GM18520 (cell line): Measurements from ENCODE around the gene ZNG1B.
"Not testable (repeated sequence)": the region's sequence is repeated elsewhere in the genome, so short reads cannot be mapped to it uniquely, and the experiment has no call there.

Source experiments
- ATAC-seq: cut with Tn5 transposase; IDR thresholded peaks from one replicate; pipeline ENCODE4 v1.9.1; 2021; ENCODE audit not compliant: unreplicated experiment

The ZNG1B gene

GRCh38 chr2:113437508-113438465 is at the start of gene ZNG1B:
TSS of gene ZNG1B (plus strand) at chr2:113437691. CDS start at chr2:113437869, 178 bp downstream.
- not testable (repeated sequence) for ATAC-seq

GRCh38 chr2:113390124-113390849 is 47.2 kb upstream of the ZNG1B start:
- peak; percentile 72 for ATAC-seq

GRCh38 chr2:113391073-113391472 is 46.4 kb upstream of the ZNG1B start:
- no peak for ATAC-seq

- no peak for ATAC-seq
These were observed 31.4 kb upstream of the ZNG1B start for GRCh38 chr2:113406114-113406513.

- no peak for ATAC-seq
These were observed 29.9 kb upstream of the ZNG1B start for GRCh38 chr2:113407446-113408099.

GRCh38 chr2:113411725-113412352 is 25.7 kb upstream of the ZNG1B start:
- ATAC-seq, result not testable (repeated sequence)

GRCh38 chr2:113412774-113413173 is 24.7 kb upstream of the ZNG1B start:
- not testable (repeated sequence) for ATAC-seq

- not testable (repeated sequence) for ATAC-seq
These were observed 5.7 kb upstream of the ZNG1B start for GRCh38 chr2:113431773-113432172.

- not testable (repeated sequence) for ATAC-seq
These were observed 4.0 kb upstream of the ZNG1B start for GRCh38 chr2:113433468-113433867.

- not testable (repeated sequence) for ATAC-seq
These were observed 28.3 kb downstream of the ZNG1B start for GRCh38 chr2:113465770-113466169.

- not testable (repeated sequence) for ATAC-seq
These were observed 39.3 kb downstream of the ZNG1B start for GRCh38 chr2:113476688-113477368.

- not testable (repeated sequence) for ATAC-seq
These were observed 59.0 kb downstream of the ZNG1B start for GRCh38 chr2:113496527-113496926.

GRCh38 chr2:113498365-113498764 is 60.9 kb downstream of the ZNG1B start, which contains the start of gene FOXD4L1:
TSS of gene FOXD4L1 (plus strand) at chr2:113498665. CDS start at chr2:113499257, 592 bp downstream.
- not testable (repeated sequence) for ATAC-seq

- not testable (repeated sequence) for ATAC-seq
These were observed 61.8 kb downstream of the ZNG1B start for GRCh38 chr2:113499019-113499885.

GRCh38 chr2:113499886-113500722 is 62.6 kb downstream of the ZNG1B start:
- ATAC-seq, result not testable (repeated sequence)

- not testable (repeated sequence) for ATAC-seq
These were observed 63.2 kb downstream of the ZNG1B start for GRCh38 chr2:113500723-113501038.

- ATAC-seq, result not testable (repeated sequence)
These were observed 65.0 kb downstream of the ZNG1B start for GRCh38 chr2:113502216-113503093.
